Ishikawa (cell line): ENCODE results near the gene CFAP157.

Source experiments
- CEBPB ChIP-seq: IDR thresholded peaks from 2 replicates; pipeline ENCODE4 v1.6.1; 2012
- CREB1 ChIP-seq: IDR thresholded peaks from 2 replicates; pipeline ENCODE4 v1.6.1; 2012; ENCODE audit warnings: low read depth
- EGR1 ChIP-seq: IDR thresholded peaks from 2 replicates; pipeline ENCODE4 v1.6.1; 2012
- EP300 ChIP-seq: IDR thresholded peaks from 2 replicates; pipeline ENCODE4 v1.6.1; 2012; ENCODE audit warnings: borderline replicate concordance
- FOXM1 ChIP-seq: IDR thresholded peaks from 2 replicates; pipeline ENCODE4 v1.6.1; 2012; ENCODE audit warnings: low read depth, borderline replicate concordance
- NFIC ChIP-seq: IDR thresholded peaks from 2 replicates; pipeline ENCODE4 v1.6.1; 2012
- RAD21 ChIP-seq: IDR thresholded peaks from 2 replicates; pipeline ENCODE4 v1.6.1; 2012; ENCODE audit warnings: low read depth
- TAF1 ChIP-seq: IDR thresholded peaks from 2 replicates; pipeline ENCODE4 v1.6.1; 2012; ENCODE audit warnings: low read depth, mild to moderate bottlenecking
- TCF12 ChIP-seq: IDR thresholded peaks from 2 replicates; pipeline ENCODE4 v1.6.1; 2012; ENCODE audit warnings: low read depth
- TEAD4 ChIP-seq: IDR thresholded peaks from 2 replicates; pipeline ENCODE4 v1.6.1; 2012
- YY1 ChIP-seq: IDR thresholded peaks from 2 replicates; pipeline ENCODE4 v1.6.1; 2012; ENCODE audit warnings: low read depth
- ZBTB7A ChIP-seq: IDR thresholded peaks from 2 replicates; pipeline ENCODE4 v1.6.1; 2012; ENCODE audit warnings: low read depth
- TF ChIP-seq, protein P1 (sequence below): IDR thresholded peaks from 2 replicates; pipeline ENCODE4 v1.6.1; 2012; ENCODE audit warnings: low read depth, mild to moderate bottlenecking
- TF ChIP-seq, protein P2 (sequence below): IDR thresholded peaks from 2 replicates; pipeline ENCODE4 v1.6.1; 2012
- TF ChIP-seq, protein P3 (sequence below): IDR thresholded peaks from 2 replicates; pipeline ENCODE4 v1.6.1; 2012

The CFAP157 gene

DNA sequence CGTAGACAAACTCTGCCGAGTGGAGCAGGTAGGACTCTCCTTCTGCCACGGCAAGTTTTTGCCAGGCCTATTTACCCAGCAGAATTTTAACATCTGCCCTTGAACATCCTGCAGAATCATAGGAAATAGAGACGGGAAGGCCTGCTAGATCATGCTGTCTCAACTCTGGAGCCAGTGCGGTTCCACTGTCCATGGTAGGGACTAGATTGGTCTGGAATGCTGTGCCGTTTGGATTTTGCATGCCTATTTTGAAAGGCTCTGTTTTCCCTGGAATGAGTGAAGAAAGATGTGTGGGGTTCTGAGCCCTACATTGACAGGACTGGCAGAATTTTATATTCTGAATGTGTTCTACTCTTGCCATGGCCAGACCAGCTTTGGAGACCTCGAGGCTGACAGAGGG lies 33.6 kb upstream of the CFAP157 start:
- TF ChIP-seq EGR1 = no peak
- TF ChIP-seq, protein P1, sequence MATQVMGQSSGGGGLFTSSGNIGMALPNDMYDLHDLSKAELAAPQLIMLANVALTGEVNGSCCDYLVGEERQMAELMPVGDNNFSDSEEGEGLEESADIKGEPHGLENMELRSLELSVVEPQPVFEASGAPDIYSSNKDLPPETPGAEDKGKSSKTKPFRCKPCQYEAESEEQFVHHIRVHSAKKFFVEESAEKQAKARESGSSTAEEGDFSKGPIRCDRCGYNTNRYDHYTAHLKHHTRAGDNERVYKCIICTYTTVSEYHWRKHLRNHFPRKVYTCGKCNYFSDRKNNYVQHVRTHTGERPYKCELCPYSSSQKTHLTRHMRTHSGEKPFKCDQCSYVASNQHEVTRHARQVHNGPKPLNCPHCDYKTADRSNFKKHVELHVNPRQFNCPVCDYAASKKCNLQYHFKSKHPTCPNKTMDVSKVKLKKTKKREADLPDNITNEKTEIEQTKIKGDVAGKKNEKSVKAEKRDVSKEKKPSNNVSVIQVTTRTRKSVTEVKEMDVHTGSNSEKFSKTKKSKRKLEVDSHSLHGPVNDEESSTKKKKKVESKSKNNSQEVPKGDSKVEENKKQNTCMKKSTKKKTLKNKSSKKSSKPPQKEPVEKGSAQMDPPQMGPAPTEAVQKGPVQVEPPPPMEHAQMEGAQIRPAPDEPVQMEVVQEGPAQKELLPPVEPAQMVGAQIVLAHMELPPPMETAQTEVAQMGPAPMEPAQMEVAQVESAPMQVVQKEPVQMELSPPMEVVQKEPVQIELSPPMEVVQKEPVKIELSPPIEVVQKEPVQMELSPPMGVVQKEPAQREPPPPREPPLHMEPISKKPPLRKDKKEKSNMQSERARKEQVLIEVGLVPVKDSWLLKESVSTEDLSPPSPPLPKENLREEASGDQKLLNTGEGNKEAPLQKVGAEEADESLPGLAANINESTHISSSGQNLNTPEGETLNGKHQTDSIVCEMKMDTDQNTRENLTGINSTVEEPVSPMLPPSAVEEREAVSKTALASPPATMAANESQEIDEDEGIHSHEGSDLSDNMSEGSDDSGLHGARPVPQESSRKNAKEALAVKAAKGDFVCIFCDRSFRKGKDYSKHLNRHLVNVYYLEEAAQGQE = peak; percentile 52; the same call in 1 of the 2 replicates

DNA sequence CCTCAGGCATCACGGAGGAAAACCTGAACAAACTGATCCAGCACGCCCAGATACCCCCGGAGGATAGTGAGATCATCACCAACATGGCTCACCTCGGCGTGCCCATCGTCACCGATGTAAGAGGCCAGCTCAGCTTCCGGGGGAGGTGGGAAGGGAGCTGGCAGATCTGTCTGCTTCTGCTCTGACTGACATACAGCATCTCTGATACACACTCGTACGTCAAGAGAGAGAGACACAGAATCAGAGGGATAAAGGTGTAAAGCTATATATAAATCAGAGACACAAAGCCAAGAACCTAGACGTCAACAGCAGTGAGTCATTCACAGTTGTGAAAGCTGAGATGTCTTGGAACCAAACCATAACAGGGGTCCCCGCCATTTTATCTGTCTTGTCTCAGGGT lies 30.1 kb upstream of the CFAP157 start:
- TF ChIP-seq, protein P1 = no peak
- no peak for TF ChIP-seq YY1

DNA sequence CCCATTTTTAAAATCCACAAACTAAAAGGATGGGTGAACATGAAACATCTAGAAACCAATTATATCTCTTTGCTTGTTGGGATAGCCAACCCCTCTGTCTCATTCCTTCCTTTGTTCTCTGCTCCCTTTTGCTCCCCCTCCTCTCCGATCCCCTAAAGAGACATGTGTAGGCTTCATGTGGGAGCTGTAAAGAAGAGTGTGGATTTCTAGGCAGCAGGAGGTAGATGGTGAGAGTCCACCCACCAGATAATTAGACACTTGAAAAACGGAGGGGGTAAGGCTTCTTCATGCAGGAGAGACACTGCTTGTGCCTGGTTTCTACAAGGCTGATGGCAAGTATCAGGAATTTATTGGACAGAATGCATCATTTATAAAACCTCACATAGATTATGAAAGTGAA lies 27.3 kb upstream of the CFAP157 start:
- no peak for TF ChIP-seq CREB1
- TF ChIP-seq RAD21 = no peak
- TF ChIP-seq CEBPB = no peak
- no peak for TF ChIP-seq FOXM1
- TF ChIP-seq YY1 = no peak
- no peak for TF ChIP-seq TCF12
- no peak for TF ChIP-seq TEAD4
- no peak for TF ChIP-seq EGR1
- TF ChIP-seq, protein P2, sequence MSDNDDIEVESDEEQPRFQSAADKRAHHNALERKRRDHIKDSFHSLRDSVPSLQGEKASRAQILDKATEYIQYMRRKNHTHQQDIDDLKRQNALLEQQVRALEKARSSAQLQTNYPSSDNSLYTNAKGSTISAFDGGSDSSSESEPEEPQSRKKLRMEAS = no peak
- TF ChIP-seq EP300 = no peak
- TF ChIP-seq, protein P1 = no peak
- no peak for TF ChIP-seq ZBTB7A
- no peak for TF ChIP-seq TAF1
- TF ChIP-seq, protein P3, sequence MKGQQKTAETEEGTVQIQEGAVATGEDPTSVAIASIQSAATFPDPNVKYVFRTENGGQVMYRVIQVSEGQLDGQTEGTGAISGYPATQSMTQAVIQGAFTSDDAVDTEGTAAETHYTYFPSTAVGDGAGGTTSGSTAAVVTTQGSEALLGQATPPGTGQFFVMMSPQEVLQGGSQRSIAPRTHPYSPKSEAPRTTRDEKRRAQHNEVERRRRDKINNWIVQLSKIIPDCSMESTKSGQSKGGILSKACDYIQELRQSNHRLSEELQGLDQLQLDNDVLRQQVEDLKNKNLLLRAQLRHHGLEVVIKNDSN = no peak
- TF ChIP-seq NFIC = no peak

DNA sequence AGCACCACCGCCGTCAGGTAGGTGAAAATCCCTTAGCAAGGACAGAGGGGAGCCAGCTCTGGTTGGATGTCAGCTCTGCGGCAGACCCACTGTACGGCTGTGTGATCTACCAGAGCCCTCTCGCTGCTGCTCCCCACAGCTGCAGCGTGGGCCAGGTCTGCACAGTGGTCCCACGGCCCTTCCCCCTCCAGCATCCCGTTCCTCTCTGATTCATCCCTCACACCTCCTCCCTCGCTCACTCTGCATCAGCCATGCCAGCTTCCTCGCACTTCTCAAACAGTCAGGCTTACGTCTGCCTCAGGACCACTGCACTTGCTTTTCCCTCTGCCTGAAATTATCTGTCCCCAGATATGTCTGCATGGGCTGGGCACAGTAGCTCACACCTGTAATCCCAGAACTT lies 26.6 kb upstream of the CFAP157 start:
- no peak for TF ChIP-seq NFIC
- TF ChIP-seq FOXM1 = no peak
- TF ChIP-seq, protein P3 = no peak
- TF ChIP-seq EP300 = no peak
- no peak for TF ChIP-seq TEAD4
- no peak for TF ChIP-seq TCF12
- no peak for TF ChIP-seq RAD21
- TF ChIP-seq TAF1 = no peak
- TF ChIP-seq ZBTB7A = no peak
- TF ChIP-seq, protein P2 = no peak
- TF ChIP-seq CREB1 = no peak
- TF ChIP-seq, protein P1 = no peak
- no peak for TF ChIP-seq EGR1
- TF ChIP-seq YY1 = no peak
